GM19239 (cell line): ENCODE data around the gene VWA8.
"Not testable (repeated sequence)": the region's sequence is repeated elsewhere in the genome, so short reads cannot be mapped to it uniquely, and the experiment has no call there.

Experiments used
- DNase-seq: peaks from one replicate; pipeline ENCODE4 v3.0.0; 2011; ENCODE audit warnings: low spot score; ENCODE audit not compliant: insufficient read length
- FAIRE-seq: peaks from 2 replicates; lab custom pipeline; 2011; peaks lifted over from hg19 to GRCh38; lab: Jason Lieb, UNC

Gene VWA8

GRCh38 chr13:41970022-41970421, 9.1 kb upstream of the VWA8 start:
- DNase-seq (no peak), FAIRE-seq (no peak)

DNA sequence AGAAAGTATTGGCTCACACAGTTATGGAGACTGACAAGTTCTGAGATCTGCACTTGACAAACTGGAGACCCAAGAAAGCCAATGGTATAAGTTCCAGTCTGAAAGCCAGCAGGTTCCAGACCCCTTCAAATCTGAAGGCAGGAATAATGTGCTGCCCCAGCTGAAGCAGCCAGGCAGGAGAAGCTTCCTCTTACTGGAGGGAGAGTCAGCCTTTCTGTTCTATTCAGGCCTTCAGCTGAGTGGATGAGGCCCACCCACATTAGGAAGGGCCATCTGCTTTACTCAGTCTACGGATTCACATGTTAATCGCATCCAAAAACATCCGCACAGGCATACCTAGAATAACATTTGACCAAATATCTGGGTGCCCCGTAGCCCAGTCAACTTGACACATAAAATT, 8.2 kb upstream of the VWA8 start:
- DNase-seq (no peak), FAIRE-seq (no peak)

GRCh38 chr13:41966671-41967070, 5.8 kb upstream of the VWA8 start:
- no peak for DNase-seq
- no peak for FAIRE-seq

DNA sequence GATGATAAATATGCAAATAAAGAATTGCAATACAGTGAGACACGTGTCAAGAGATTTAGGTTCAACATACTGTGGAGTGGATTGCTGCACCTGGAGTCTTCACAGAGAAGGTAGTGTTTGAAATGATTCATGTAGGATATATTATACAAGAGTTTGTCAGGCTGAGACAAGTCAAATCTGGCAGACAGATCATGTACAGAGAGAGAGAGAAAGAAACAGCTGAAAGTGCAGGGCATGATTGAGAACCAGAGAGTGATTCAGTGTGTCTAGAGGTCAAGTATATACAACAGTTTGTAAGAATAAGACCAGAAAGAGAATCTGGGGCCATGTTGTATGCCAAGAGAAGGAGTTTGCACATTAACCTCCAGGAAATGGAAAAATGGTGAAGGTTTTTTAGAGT, 2.1 kb upstream of the VWA8 start:
- DNase-seq: no peak
- FAIRE-seq: no peak

GRCh38 chr13:41961466-41961760, 504 bp upstream of the VWA8 start:
- DNase-seq: no peak

DNA sequence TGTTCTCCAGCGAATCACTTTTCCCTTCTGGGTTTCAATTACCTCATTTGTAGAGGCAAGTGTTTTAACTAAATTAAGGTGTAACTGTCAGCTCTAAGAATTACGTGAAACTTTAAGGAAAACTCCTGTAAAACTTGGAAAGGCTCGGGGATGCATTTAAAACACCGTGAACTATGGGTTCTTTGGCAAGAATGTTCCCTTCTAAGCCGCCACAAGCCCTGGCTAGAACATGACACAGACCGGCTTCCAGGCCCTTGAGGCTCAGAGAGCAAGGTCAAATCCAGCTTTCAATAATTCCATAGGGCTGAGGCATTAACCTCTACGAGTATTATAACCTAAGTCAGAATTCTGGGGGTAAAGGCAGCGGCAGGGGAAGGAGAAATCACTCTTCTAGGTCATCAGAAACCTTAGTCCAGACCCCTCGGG, 685 bp downstream of the VWA8 start:
- peak; percentile 37 for FAIRE-seq
- DNase-seq: no peak

More at GRCh38 chr13:41961466-41961760, 504 bp upstream of the VWA8 start:
- FAIRE-seq: peak; percentile 86

GRCh38 chr13:41956272-41956671, 4.6 kb downstream of the VWA8 start:
- DNase-seq: no peak
- peak; percentile 47 for FAIRE-seq

DNA sequence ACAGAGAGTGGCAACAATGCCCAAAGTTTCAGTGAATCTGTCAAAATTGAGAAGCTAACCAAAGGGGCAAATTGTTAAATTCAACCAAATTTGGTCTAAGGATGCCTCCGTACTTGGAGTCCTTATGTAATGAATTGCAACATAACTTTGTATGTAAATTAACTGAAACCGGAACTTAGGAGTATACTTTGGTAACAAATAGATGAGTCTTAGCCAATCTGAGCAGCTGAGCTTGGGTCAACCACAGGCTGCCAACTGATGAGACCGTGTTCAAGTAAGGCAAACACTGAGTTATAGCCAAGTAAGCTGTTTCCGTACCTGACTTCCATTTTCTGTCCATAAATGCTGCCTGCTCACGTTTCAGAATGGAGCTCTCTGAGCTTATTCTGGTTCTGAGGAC, 5.3 kb downstream of the VWA8 start:
- peak; percentile 57 for FAIRE-seq

DNA sequence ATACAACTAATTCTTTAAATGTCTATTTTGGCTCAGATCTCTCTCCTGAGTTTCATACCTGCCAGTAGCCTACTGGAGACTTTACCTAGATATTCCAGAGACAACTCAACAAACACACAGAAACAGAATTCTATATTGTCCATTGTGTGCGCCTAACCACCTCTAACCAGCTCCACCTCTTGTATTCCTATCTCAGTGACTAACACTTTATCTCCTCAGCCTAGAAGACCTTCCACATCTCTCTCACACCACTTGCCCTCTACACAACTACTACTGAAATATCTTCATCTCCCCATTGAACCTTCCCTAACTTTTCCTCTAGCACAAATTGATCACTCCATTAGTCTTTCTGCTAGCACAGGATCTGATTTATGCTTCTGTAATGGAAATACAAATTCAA, 6.7 kb downstream of the VWA8 start:
- FAIRE-seq (peak; percentile 51), DNase-seq (no peak)

More for the DNA sequence above, 5.3 kb downstream of the VWA8 start:
- DNase-seq: no peak

DNA sequence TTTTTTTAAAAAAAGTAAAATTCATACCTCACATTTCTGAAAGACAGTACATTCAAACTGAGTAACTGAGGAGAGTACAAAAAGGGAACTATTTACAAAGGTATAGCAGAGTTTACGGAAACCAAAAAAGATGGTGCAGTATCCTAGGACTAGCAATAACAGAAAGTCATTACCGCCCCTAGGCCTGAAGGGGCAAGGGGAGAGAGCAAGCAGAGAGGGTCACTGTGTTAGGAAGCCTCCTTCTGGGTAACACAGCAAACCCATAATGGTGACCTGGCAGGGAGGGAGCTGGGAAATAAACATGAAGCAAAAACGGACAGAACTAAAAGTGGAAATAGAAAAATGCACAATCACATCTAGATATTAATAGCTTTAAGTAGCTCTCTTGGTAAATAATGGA, 8.2 kb downstream of the VWA8 start:
- FAIRE-seq (peak; percentile 60), DNase-seq (no peak)

DNA sequence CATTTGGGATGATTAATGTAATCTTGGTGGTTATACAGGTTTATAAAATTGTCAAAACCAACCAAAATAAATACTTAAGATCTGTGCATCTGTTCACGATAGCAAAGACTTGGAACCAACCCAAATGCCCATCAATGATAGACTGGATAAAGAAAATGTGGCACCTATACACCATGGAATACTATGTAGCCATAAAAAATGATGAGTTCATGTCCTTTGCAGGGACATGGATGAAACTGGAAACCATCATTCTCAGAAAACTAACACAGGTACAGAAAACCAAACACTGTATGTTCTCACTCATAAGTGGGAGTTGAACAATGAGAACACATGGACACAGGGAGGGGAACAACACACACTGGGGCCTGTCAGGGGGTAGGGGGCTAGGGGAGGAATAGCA, 11.8 kb downstream of the VWA8 start:
- DNase-seq, FAIRE-seq: not testable (repeated sequence)

DNA sequence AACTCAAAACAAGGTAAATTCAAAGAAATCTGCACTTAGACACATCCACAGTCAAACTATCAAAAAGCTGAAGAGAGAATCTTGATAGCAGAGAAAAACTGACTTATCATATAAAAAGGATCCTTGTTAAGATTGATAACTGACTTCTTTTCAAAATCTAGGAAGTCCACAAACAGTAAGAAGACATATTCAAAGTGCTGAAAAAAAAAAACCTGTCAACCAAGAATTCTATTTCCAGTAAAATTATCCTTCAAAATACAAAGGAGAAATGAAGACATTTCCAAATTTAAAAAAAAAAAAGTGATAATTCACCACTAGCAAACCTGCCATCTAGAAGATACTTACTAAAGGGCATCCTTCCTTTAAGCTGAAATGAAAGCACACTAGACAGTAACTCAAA, 15.0 kb downstream of the VWA8 start:
- FAIRE-seq: no peak
- DNase-seq: no peak

- FAIRE-seq (peak; percentile 54), DNase-seq (no peak)
Measured at GRCh38 chr13:41944635-41945397, 16.1 kb downstream of the VWA8 start.

- DNase-seq: no peak
- no peak for FAIRE-seq
Measured at GRCh38 chr13:41944229-41944628, 16.7 kb downstream of the VWA8 start.

DNA sequence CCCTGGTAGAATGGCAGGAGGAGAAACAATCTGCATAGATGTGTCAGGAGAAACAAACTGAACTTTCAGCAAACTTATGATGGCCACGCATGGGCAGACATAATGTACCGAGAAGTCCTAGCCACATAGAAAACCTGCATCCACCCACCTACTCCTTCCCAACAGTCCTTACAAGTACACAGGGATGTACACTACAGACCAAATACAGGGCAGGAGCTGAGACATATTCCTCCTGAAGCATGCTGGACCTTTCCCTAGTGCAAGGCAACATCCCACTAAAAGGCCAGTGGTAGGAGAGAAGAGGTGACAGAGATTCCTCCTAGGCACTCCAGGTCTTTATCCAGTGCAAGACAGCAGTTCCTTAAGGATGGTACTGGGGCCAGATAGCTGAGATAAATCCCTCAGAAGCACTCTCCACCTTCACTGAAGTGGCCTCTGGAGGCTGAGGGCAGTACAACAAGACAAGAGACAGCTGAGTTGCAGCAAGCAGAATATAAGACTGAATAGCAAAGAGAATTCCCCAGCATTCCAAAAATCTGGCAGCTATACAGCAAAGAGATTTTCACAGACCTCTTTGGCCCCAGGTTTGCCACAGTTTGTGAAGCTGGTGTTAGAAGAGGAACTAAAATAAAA, 18.3 kb downstream of the VWA8 start:
- DNase-seq: no peak
- FAIRE-seq: peak; percentile 39

DNA sequence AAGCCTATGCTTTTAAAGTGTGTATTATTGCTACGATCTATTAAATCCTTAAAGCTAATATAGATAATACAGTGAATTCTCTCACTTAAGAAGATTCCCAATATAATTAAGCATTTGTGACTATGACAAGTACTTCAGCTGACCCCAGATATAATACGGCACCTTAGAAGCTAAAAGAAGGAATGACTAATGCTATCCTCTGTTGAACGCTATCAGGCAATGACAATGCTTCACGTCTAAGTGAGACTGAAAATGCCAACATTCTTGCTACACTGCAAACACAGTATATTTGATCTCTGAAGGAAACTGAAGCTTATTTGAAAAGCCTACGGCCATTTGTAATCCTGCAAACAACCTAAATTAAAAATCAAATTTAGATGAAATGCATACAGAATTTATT, 19.7 kb downstream of the VWA8 start:
- no peak for DNase-seq
- FAIRE-seq: peak; percentile 26

- FAIRE-seq (no peak), DNase-seq (no peak)
Measured at GRCh38 chr13:41939398-41939797, 21.5 kb downstream of the VWA8 start.

DNA sequence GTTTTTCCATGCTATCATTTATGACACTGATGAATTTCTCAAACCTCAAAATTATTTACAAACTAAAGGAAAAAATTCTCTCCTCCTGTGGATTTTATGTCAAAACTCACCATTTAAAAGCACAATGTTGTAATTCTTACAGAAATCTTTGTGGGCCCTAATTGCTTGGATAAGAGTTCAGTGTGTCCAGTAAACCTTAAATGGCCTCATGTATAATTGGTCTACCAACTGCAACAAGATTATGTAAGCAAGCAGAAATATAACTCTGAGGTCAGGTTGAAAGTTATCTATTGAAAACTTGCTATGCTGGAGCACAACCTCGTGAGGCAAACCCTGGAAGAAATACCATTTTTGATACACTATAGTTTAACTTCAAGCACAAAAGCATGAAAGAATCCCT, 22.0 kb downstream of the VWA8 start:
- FAIRE-seq: no peak
- no peak for DNase-seq

- DNase-seq: no peak
- no peak for FAIRE-seq
Measured at GRCh38 chr13:41937388-41937787, 23.5 kb downstream of the VWA8 start.

DNA sequence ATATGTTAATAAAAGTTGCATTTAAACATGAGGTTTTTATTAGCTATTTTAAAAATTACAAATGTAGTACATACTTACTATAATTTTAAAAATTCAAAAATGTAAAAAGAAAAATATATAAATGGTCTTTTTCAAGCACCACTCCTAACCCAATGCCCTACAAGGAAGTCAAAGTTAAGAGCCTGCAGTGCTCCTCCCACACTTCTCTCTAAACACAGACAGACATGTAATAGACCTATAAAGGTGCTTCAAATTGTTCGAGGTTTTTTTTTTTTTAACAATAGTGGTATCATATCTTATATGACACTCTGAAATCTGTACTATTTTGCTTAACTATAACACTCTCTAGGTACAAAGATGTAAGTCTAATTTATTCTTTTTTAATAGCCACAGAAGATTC, 25.4 kb downstream of the VWA8 start:
- FAIRE-seq (no peak), DNase-seq (no peak)

- FAIRE-seq: peak; percentile 49
- DNase-seq: no peak
Measured at GRCh38 chr13:41934994-41935393, 25.9 kb downstream of the VWA8 start.

GRCh38 chr13:41934120-41934519, 26.8 kb downstream of the VWA8 start:
- no peak for FAIRE-seq
- no peak for DNase-seq
